ENCODE results near the gene ZBTB21.
A peak's percentile ranks its signal among the peaks of the same experiment; 100 is the strongest.

The ZBTB21 gene

GRCh38 chr21:41956926-41957729, 53.0 kb downstream of the ZBTB21 start:
- no peaks in the 10 kb centered on the region for H3K36me3 ChIP-seq (replicated peaks in 1 of 2; ENCODE audit: control insufficient read depth in 2 of 2, insufficient read depth in 2 of 2, low read length in 2 of 2)
- no peak overlapping the region for H2AK5ac ChIP-seq (ENCODE audit: low read depth, low read length)
- peaks cover 0 to 8% of the 10 kb centered on the region in 2 donors for H3K9me3 ChIP-seq (replicated peaks in 1 of 2; ENCODE audit: control insufficient read depth in 2 of 2, insufficient read depth in 1 of 2, low read depth in 1 of 2, low read length in 2 of 2)
- peaks cover 8 to 18% of the 10 kb centered on the region in 2 donors for H3K4me1 ChIP-seq (ENCODE audit: control insufficient read depth in 2 of 2, insufficient read depth in 1 of 2, low read depth in 1 of 2, low read length in 2 of 2)
- H3K14ac ChIP-seq (ENCODE audit: low read length), result no peak overlapping the region
- no CpG with 5 or more reads among the region's 9 CpGs for WGBS, 2 donors (ENCODE audit: extremely low coverage in 2 of 2, insufficient read length in 2 of 2, insufficient replicate concordance in 1 of 2)
- H3K4me3 ChIP-seq (ENCODE audit: low read length in 2 of 2), result no peak overlapping the region
- H2AFZ ChIP-seq (ENCODE audit: low read length), result peak overlapping the region; percentile 6
- no peak for DNase-seq (ENCODE audit: low spot score)
- no peak overlapping the region for H2BK5ac ChIP-seq (ENCODE audit: low read length)
- H3K18ac ChIP-seq (ENCODE audit: low read length), result no peak overlapping the region
- no peak overlapping the region for H3K9ac ChIP-seq (ENCODE audit: low read depth, low read length, poor library complexity)
- H3K79me1 ChIP-seq (ENCODE audit: low read depth, low read length), result peaks cover 8% of the 10 kb centered on the region
- H3K23ac ChIP-seq (ENCODE audit: low read depth, low read length, poor library complexity), result no peak overlapping the region
- no peak overlapping the region for H2BK120ac ChIP-seq (ENCODE audit: low read depth, low read length)
- H2BK15ac ChIP-seq (ENCODE audit: low read length), result no peak overlapping the region
- no peak overlapping the region for H4K91ac ChIP-seq (ENCODE audit: low read depth, low read length, poor library complexity)
- peak overlapping the region; percentile 43 for H2BK12ac ChIP-seq (ENCODE audit: low read length)
- peaks cover 0 to 17% (median 2%) of the 10 kb centered on the region in 3 experiments for H3K27me3 ChIP-seq (ENCODE audit: control insufficient read depth in 3 of 3, insufficient read depth in 3 of 3, low read depth in 1 of 3, low read length in 3 of 3)
- H4K8ac ChIP-seq (ENCODE audit: low read depth, low read length), result no peak overlapping the region
- H3K4ac ChIP-seq (ENCODE audit: low read length), result no peak overlapping the region
- H3K4me2 ChIP-seq (ENCODE audit: insufficient read depth, low read length, poor library complexity, severe bottlenecking), result no peak overlapping the region
- H3K27ac ChIP-seq (replicated peaks; ENCODE audit: low read length), result no peak overlapping the region

DNA sequence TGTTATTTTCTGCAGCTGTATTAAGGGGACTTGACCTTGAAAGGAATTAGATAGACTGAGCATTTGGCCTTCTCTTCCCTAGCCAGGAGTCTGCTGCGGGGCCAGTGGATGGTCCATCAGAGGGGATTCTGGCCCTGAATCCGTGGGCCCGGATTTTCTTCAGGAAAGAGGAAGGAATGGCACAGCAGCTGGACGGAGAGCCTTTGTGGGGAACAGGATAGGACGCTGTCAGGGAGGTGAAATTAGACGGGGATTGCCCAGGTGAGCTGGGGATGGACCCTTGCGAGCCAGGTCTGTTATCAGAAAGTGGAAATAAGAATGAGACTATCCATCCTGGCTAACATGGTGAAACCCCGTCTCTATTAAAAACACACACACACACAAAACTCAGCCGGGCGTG, 54.6 kb downstream of the ZBTB21 start:
- Histone ChIP-seq H3K23ac (ENCODE audit: low read depth, low read length, poor library complexity) (no peak overlapping the region), H3K4ac (ENCODE audit: low read length) (no peak overlapping the region), H2BK12ac (ENCODE audit: low read length) (no peak overlapping the region), H2BK15ac (ENCODE audit: low read length) (no peak overlapping the region), H3K4me3 (ENCODE audit: low read length in 2 of 2) (no peak overlapping the region), H3K9me3 (replicated peaks in 1 of 2; ENCODE audit: control insufficient read depth in 2 of 2, insufficient read depth in 1 of 2, low read depth in 1 of 2, low read length in 2 of 2) (peaks cover 0 to 8% of the 10 kb centered on the region in 2 donors), H2AFZ (ENCODE audit: low read length) (no peak overlapping the region), H2BK120ac (ENCODE audit: low read depth, low read length) (no peak overlapping the region), H3K14ac (ENCODE audit: low read length) (no peak overlapping the region), H4K8ac (ENCODE audit: low read depth, low read length) (no peak overlapping the region), H3K27me3 (ENCODE audit: control insufficient read depth in 3 of 3, insufficient read depth in 3 of 3, low read depth in 1 of 3, low read length in 3 of 3) (peaks cover 0 to 21% (median 2%) of the 10 kb centered on the region in 3 experiments), H3K18ac (ENCODE audit: low read length) (no peak overlapping the region), H3K9ac (ENCODE audit: low read depth, low read length, poor library complexity) (no peak overlapping the region), H2BK5ac (ENCODE audit: low read length) (no peak overlapping the region), H3K79me1 (ENCODE audit: low read depth, low read length) (peaks cover 8% of the 10 kb centered on the region), H3K4me2 (ENCODE audit: insufficient read depth, low read length, poor library complexity, severe bottlenecking) (no peak overlapping the region), H3K27ac (replicated peaks; ENCODE audit: low read length) (no peak overlapping the region), H2AK5ac (ENCODE audit: low read depth, low read length) (no peak overlapping the region), H3K4me1 (ENCODE audit: control insufficient read depth in 2 of 2, insufficient read depth in 1 of 2, low read depth in 1 of 2, low read length in 2 of 2) (peaks cover 9 to 20% of the 10 kb centered on the region in 2 donors), H3K36me3 (replicated peaks in 1 of 2; ENCODE audit: control insufficient read depth in 2 of 2, insufficient read depth in 2 of 2, low read length in 2 of 2) (no peaks in the 10 kb centered on the region), H4K91ac (ENCODE audit: low read depth, low read length, poor library complexity) (no peak overlapping the region)
- no CpG with 5 or more reads among the region's 10 CpGs for WGBS, 2 donors (ENCODE audit: extremely low coverage in 2 of 2, insufficient read length in 2 of 2, insufficient replicate concordance in 1 of 2)
- no peak for DNase-seq (ENCODE audit: low spot score)

- Histone ChIP-seq H3K18ac (ENCODE audit: low read length) (peak overlapping the region; percentile 96), H3K79me1 (ENCODE audit: low read depth, low read length) (peaks cover 8% of the 10 kb centered on the region)
- DNase-seq (ENCODE audit: low spot score), result no peak
These were observed 55.3 kb downstream of the ZBTB21 start for GRCh38 chr21:41954654-41955499.

More at GRCh38 chr21:41954654-41955499, 55.3 kb downstream of the ZBTB21 start:
- Histone ChIP-seq H3K27ac (replicated peaks; ENCODE audit: low read length) (no peak overlapping the region), H2BK120ac (ENCODE audit: low read depth, low read length) (no peak overlapping the region), H3K9me3 (replicated peaks in 1 of 2; ENCODE audit: control insufficient read depth in 2 of 2, insufficient read depth in 1 of 2, low read depth in 1 of 2, low read length in 2 of 2) (peaks cover 0 to 8% of the 10 kb centered on the region in 2 donors), H2AK5ac (ENCODE audit: low read depth, low read length) (peak overlapping the region; percentile 60), H3K4me1 (ENCODE audit: control insufficient read depth in 2 of 2, insufficient read depth in 1 of 2, low read depth in 1 of 2, low read length in 2 of 2) (peaks cover 9 to 25% of the 10 kb centered on the region in 2 donors), H3K23ac (ENCODE audit: low read depth, low read length, poor library complexity) (peak overlapping the region; percentile 99), H3K9ac (ENCODE audit: low read depth, low read length, poor library complexity) (peak overlapping the region; percentile 73), H3K27me3 (ENCODE audit: control insufficient read depth in 3 of 3, insufficient read depth in 3 of 3, low read depth in 1 of 3, low read length in 3 of 3) (peaks cover 0 to 21% (median 2%) of the 10 kb centered on the region in 3 experiments), H4K91ac (ENCODE audit: low read depth, low read length, poor library complexity) (peak overlapping the region; percentile 93), H2AFZ (ENCODE audit: low read length) (peak overlapping the region; percentile 93), H3K4me2 (ENCODE audit: insufficient read depth, low read length, poor library complexity, severe bottlenecking) (peak overlapping the region; percentile 91), H3K4me3 (ENCODE audit: low read length in 2 of 2) (peak overlapping the region; percentile 0 to 74), H2BK5ac (ENCODE audit: low read length) (no peak overlapping the region), H3K4ac (ENCODE audit: low read length) (no peak overlapping the region), H2BK15ac (ENCODE audit: low read length) (peak overlapping the region; percentile 11), H3K14ac (ENCODE audit: low read length) (peak overlapping the region; percentile 97), H4K8ac (ENCODE audit: low read depth, low read length) (peak overlapping the region; percentile 98), H2BK12ac (ENCODE audit: low read length) (peak overlapping the region; percentile 87), H3K36me3 (replicated peaks in 1 of 2; ENCODE audit: control insufficient read depth in 2 of 2, insufficient read depth in 2 of 2, low read length in 2 of 2) (no peaks in the 10 kb centered on the region)
- 100% methylated on average over 5 of the region's 20 CpGs; no CpG with 5 or more reads in 1 of the 2 donors for WGBS, 2 donors (ENCODE audit: extremely low coverage in 2 of 2, insufficient read length in 2 of 2, insufficient replicate concordance in 1 of 2)

All from neuronal stem cell (in vitro differentiated cells).